ENCODE results near the gene PCMTD2. TPM values are rescaled to one million over a fixed set of nuclear protein-coding genes. Genes with fewer than 3 reads are reported as not detected.

Gene PCMTD2
- total RNA-seq, 1 donor from 2014 or later, result 45.2 TPM

GRCh38 chr20:64250027-64250426 is 5.5 kb upstream of the PCMTD2 start:
- intact Hi-C loops (cut with DNase I), result no loop called here
- H3K36me3 ChIP-seq, result no peaks in the 10 kb centered on the region

GRCh38 chr20:64253000-64253383 is 2.6 kb upstream of the PCMTD2 start:
- DNase-seq (ENCODE audit: extremely low spot score in 2 of 2), result peak in 1 of 2 donors; percentile 34
- no peak overlapping the region for H3K27ac ChIP-seq
- intact Hi-C loops (cut with DNase I), result no loop called here
- H3K4me3 ChIP-seq, result no peak overlapping the region
- H3K36me3 ChIP-seq, result no peaks in the 10 kb centered on the region
- no peaks in the 10 kb centered on the region for H3K27me3 ChIP-seq
- TF ChIP-seq, protein P1, sequence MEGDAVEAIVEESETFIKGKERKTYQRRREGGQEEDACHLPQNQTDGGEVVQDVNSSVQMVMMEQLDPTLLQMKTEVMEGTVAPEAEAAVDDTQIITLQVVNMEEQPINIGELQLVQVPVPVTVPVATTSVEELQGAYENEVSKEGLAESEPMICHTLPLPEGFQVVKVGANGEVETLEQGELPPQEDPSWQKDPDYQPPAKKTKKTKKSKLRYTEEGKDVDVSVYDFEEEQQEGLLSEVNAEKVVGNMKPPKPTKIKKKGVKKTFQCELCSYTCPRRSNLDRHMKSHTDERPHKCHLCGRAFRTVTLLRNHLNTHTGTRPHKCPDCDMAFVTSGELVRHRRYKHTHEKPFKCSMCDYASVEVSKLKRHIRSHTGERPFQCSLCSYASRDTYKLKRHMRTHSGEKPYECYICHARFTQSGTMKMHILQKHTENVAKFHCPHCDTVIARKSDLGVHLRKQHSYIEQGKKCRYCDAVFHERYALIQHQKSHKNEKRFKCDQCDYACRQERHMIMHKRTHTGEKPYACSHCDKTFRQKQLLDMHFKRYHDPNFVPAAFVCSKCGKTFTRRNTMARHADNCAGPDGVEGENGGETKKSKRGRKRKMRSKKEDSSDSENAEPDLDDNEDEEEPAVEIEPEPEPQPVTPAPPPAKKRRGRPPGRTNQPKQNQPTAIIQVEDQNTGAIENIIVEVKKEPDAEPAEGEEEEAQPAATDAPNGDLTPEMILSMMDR (IDR thresholded peaks at IDR 0.05), result no peak
- no peak for TF ChIP-seq POLR2A (IDR thresholded peaks at IDR 0.05)
- H3K4me1 ChIP-seq, result peaks cover 25% of the 10 kb centered on the region
- no peaks in the 10 kb centered on the region for H3K9me3 ChIP-seq

More at GRCh38 chr20:64250027-64250426, 5.5 kb upstream of the PCMTD2 start:
- H3K4me1 ChIP-seq, result peaks cover 4% of the 10 kb centered on the region
- H3K4me3 ChIP-seq, result no peak overlapping the region
- no peak for DNase-seq (ENCODE audit: extremely low spot score in 2 of 2)
- H3K27me3 ChIP-seq, result no peaks in the 10 kb centered on the region
- no peaks in the 10 kb centered on the region for H3K9me3 ChIP-seq
- TF ChIP-seq POLR2A (IDR thresholded peaks at IDR 0.05), result no peak
- TF ChIP-seq, protein P1 (IDR thresholded peaks at IDR 0.05), result no peak
- H3K27ac ChIP-seq, result no peak overlapping the region

GRCh38 chr20:64253443-64253842 is 2.1 kb upstream of the PCMTD2 start:
- intact Hi-C loops (cut with DNase I), result no loop called here
- TF ChIP-seq, protein P1 (IDR thresholded peaks at IDR 0.05), result no peak
- TF ChIP-seq POLR2AphosphoS5 (IDR thresholded peaks at IDR 0.05; ENCODE audit: insufficient read depth in 1 of 2, low read depth in 1 of 2) (no peak), POLR2A (IDR thresholded peaks at IDR 0.05) (no peak)
- DNase-seq (ENCODE audit: extremely low spot score in 2 of 2), result peak in 1 of 2 donors; percentile 44
- H3K4me3 ChIP-seq, result no peak overlapping the region
- no peak overlapping the region for H3K27ac ChIP-seq
- no peaks in the 10 kb centered on the region for H3K9me3 ChIP-seq
- no peaks in the 10 kb centered on the region for H3K27me3 ChIP-seq
- H3K4me1 ChIP-seq, result peaks cover 29% of the 10 kb centered on the region
- H3K36me3 ChIP-seq, result no peaks in the 10 kb centered on the region

GRCh38 chr20:64254156-64254555 is 1.4 kb upstream of the PCMTD2 start:
- H3K4me3 ChIP-seq, result no peak overlapping the region
- no peaks in the 10 kb centered on the region for H3K36me3 ChIP-seq
- TF ChIP-seq POLR2AphosphoS5 (IDR thresholded peaks at IDR 0.05; ENCODE audit: insufficient read depth in 1 of 2, low read depth in 1 of 2), result no peak
- TF ChIP-seq POLR2A (IDR thresholded peaks at IDR 0.05), result no peak
- TF ChIP-seq, protein P1 (IDR thresholded peaks at IDR 0.05), result no peak
- intact Hi-C loops (cut with DNase I), result no loop called here
- DNase-seq (ENCODE audit: extremely low spot score in 2 of 2), result peak in 1 of 2 donors; percentile 60
- no peak overlapping the region for H3K27ac ChIP-seq
- H3K27me3 ChIP-seq, result no peaks in the 10 kb centered on the region
- H3K9me3 ChIP-seq, result no peaks in the 10 kb centered on the region
- peaks cover 36% of the 10 kb centered on the region for H3K4me1 ChIP-seq

DNA sequence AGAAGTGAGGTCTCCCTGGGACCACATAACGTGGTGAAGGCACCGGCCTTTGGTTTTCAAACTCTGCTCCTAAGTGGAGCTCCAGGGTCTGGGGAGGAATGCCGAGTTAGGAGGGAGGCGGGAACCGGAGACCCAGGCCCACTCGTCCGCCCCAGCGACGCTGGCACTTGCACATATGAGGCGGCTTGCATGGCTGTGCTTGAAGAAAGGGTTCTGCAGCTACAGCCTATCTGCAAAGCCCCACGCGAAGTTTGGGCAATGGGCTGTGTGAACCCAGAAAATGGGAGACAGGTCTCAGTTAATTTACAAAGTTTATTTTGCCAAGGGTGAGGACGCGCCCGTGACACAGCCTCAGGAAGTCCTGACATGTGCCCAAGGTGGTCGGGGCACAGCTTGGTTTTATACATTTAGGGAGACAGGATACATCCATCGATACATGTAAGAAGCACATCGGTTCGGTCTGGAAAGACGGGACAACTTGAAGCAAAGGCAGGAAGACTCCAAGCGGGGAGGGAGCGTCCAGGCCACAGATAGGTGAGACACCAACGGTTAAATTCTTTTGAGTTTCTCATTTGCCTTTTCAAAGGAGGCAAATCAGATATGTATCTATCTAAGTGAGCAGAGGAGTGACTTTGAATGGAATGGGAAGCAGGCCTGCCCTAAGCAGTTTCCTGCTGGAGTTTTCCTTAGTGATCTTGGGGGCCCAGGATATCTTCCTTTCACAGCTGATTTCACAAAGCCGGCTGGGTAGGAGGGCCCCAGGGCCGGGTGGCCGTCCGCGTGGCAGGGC is 782 bp upstream of the PCMTD2 start:
- peaks cover 37% of the 10 kb centered on the region for H3K4me1 ChIP-seq

More for the DNA sequence above, 782 bp upstream of the PCMTD2 start:
- peak overlapping the region; percentile 89 to 95 for H3K4me3 ChIP-seq
- H3K27ac ChIP-seq, result peak overlapping the region; percentile 90
- H3K9me3 ChIP-seq, result no peaks in the 10 kb centered on the region
- no peaks in the 10 kb centered on the region for H3K36me3 ChIP-seq
- no peaks in the 10 kb centered on the region for H3K27me3 ChIP-seq
- intact Hi-C loops (cut with DNase I), result no loop called here
- TF ChIP-seq, protein P1 (IDR thresholded peaks at IDR 0.05), result no peak
- TF ChIP-seq POLR2A (IDR thresholded peaks at IDR 0.05) (no peak), POLR2AphosphoS5 (IDR thresholded peaks at IDR 0.05; ENCODE audit: insufficient read depth in 1 of 2, low read depth in 1 of 2) (no peak)
- DNase-seq (ENCODE audit: extremely low spot score in 2 of 2), result peak in 1 of 2 donors; percentile 79
